HEK293 (cell line): ENCODE data around the gene SMAD7.
A peak's percentile ranks its signal among the peaks of the same experiment; 100 is the strongest.

Experiments
- GFI1B ChIP-seq: fragments of 450-650 bp; formaldehyde crosslinking; IDR thresholded peaks from 2 replicates; pipeline ENCODE4 v1.5.1; 2016; ENCODE audit warnings: missing biosample characterization, missing genetic modification characterization
- HIC1 ChIP-seq: fragments of 450-650 bp; formaldehyde crosslinking; IDR thresholded peaks from 2 replicates; pipeline ENCODE4 v1.5.1; 2016; ENCODE audit warnings: missing biosample characterization, missing genetic modification characterization
- HOXA7 ChIP-seq: sonication (generic); formaldehyde crosslinking; IDR thresholded peaks from 2 replicates; pipeline ENCODE4 v1.8.1; 2022; ENCODE audit warnings: missing genetic modification reagents, borderline replicate concordance
- HOXD13 ChIP-seq: sonication (generic); formaldehyde crosslinking; IDR thresholded peaks from 2 replicates; pipeline ENCODE4 v1.8.0; 2022; ENCODE audit warnings: missing genetic modification reagents, borderline replicate concordance
- KLF8 ChIP-seq: fragments of 450-650 bp; formaldehyde crosslinking; IDR thresholded peaks from 2 replicates; pipeline ENCODE4 v1.5.1; 2016; ENCODE audit warnings: missing biosample characterization, missing genetic modification characterization
- KLF9 ChIP-seq: fragments of 450-650 bp; formaldehyde crosslinking; IDR thresholded peaks from 2 replicates; pipeline ENCODE4 v1.5.1; 2016; ENCODE audit warnings: missing biosample characterization, missing genetic modification characterization, low read depth
- PBX3 ChIP-seq: sonication (generic); formaldehyde crosslinking; IDR thresholded peaks from 2 replicates; pipeline ENCODE4 v1.8.1; 2022; ENCODE audit warnings: mild to moderate bottlenecking, moderate library complexity, missing genetic modification reagents
- SP7 ChIP-seq: fragments of 450-650 bp; formaldehyde crosslinking; IDR thresholded peaks from 2 replicates; pipeline ENCODE4 v1.5.1; 2016; ENCODE audit warnings: missing biosample characterization, missing genetic modification characterization
- ZBTB17 ChIP-seq: fragments of 450-650 bp; formaldehyde crosslinking; IDR thresholded peaks from 2 replicates; pipeline ENCODE4 v1.5.1; 2016; ENCODE audit warnings: missing biosample characterization, missing genetic modification characterization
- ZNF354C ChIP-seq: fragments of 450-650 bp; formaldehyde crosslinking; IDR thresholded peaks from 2 replicates; pipeline ENCODE4 v1.5.1; 2016; ENCODE audit warnings: missing biosample characterization, missing genetic modification characterization, low read depth, borderline replicate concordance
- ZNF37A ChIP-seq: fragments of 450-650 bp; IDR thresholded peaks from 2 replicates; pipeline ENCODE4 v1.5.1; 2018; ENCODE audit warnings: missing biosample characterization, missing genetic modification characterization
- ZNF426 ChIP-seq: fragments of 450-650 bp; formaldehyde crosslinking; IDR thresholded peaks from 2 replicates; pipeline ENCODE4 v1.5.1; 2017; ENCODE audit warnings: missing biosample characterization, missing genetic modification characterization, mild to moderate bottlenecking, inconsistent platforms, moderate library complexity
- ZNF433 ChIP-seq: fragments of 450-650 bp; formaldehyde crosslinking; IDR thresholded peaks from 2 replicates; pipeline ENCODE4 v1.5.1; 2016; ENCODE audit warnings: missing biosample characterization, missing genetic modification characterization, low read depth
- ZNF449 ChIP-seq: fragments of 450-650 bp; formaldehyde crosslinking; IDR thresholded peaks from 2 replicates; pipeline ENCODE4 v1.5.1; 2017; ENCODE audit warnings: missing biosample characterization, mild to moderate bottlenecking, missing genetic modification characterization, moderate library complexity
- ZNF48 ChIP-seq: fragments of 450-650 bp; formaldehyde crosslinking; IDR thresholded peaks from 2 replicates; pipeline ENCODE4 v1.5.1; 2016; ENCODE audit warnings: missing biosample characterization, missing genetic modification characterization
- ZNF514 ChIP-seq: fragments of 450-650 bp; formaldehyde crosslinking; IDR thresholded peaks from 2 replicates; pipeline ENCODE4 v1.5.1; 2016; ENCODE audit warnings: missing biosample characterization, missing genetic modification characterization
- ZNF600 ChIP-seq: fragments of 450-650 bp; formaldehyde crosslinking; IDR thresholded peaks from 2 replicates; pipeline ENCODE4 v1.5.1; 2016; ENCODE audit warnings: missing biosample characterization, missing genetic modification characterization
- ZNF707 ChIP-seq: fragments of 450-650 bp; formaldehyde crosslinking; IDR thresholded peaks from 2 replicates; pipeline ENCODE4 v1.5.1; 2016; ENCODE audit warnings: missing biosample characterization, missing genetic modification characterization
- ZNF777 ChIP-seq: fragments of 450-650 bp; formaldehyde crosslinking; IDR thresholded peaks from 2 replicates; pipeline ENCODE4 v1.5.1; 2017; ENCODE audit warnings: missing biosample characterization, missing genetic modification characterization, borderline replicate concordance
- TF ChIP-seq, protein P1 (sequence below): fragments of 450-650 bp; formaldehyde crosslinking; IDR thresholded peaks from 2 replicates; pipeline ENCODE4 v1.5.1; 2016; ENCODE audit warnings: missing biosample characterization, missing genetic modification characterization
- TF ChIP-seq, protein P2 (sequence below): fragments of 450-650 bp; formaldehyde crosslinking; IDR thresholded peaks from 2 replicates; pipeline ENCODE4 v1.5.1; 2016; ENCODE audit warnings: missing biosample characterization, missing genetic modification characterization
- TF ChIP-seq, protein P3 (sequence below): fragments of 450-650 bp; formaldehyde crosslinking; IDR thresholded peaks from 2 replicates; pipeline ENCODE4 v1.5.1; 2016; ENCODE audit warnings: missing biosample characterization, missing genetic modification characterization, borderline replicate concordance

The SMAD7 gene

GRCh38 chr18:48951448-48952286, 902 bp upstream of the SMAD7 start (continued):
- TF ChIP-seq ZNF433 (tag by site-specific recombination) (no peak), HOXD13 (CRISPR knock-in tag) (no peak), ZNF514 (tag by site-specific recombination) (no peak), ZNF777 (tag by site-specific recombination) (no peak), ZNF600 (tag by site-specific recombination) (no peak), ZNF449 (tag by site-specific recombination) (no peak), HOXA7 (CRISPR knock-in tag) (no peak), ZNF707 (tag by site-specific recombination) (no peak), ZNF354C (tag by site-specific recombination) (no peak), SP7 (tag by site-specific recombination) (no peak), ZNF426 (tag by site-specific recombination) (no peak), ZNF37A (tag by site-specific recombination) (no peak), GFI1B (tag by site-specific recombination) (no peak), HIC1 (no peak), KLF8 (tag by site-specific recombination) (peak; percentile 32; the same call in 1 of the 2 replicates), KLF9 (0 out of 2 replicates have a peak, but pooled peaks have one; percentile 17), ZBTB17 (no peak), ZNF48 (tag by site-specific recombination) (no peak), PBX3 (CRISPR knock-in tag) (0 out of 2 replicates have a peak, but pooled peaks have one; percentile 46)
- TF ChIP-seq, protein P1, sequence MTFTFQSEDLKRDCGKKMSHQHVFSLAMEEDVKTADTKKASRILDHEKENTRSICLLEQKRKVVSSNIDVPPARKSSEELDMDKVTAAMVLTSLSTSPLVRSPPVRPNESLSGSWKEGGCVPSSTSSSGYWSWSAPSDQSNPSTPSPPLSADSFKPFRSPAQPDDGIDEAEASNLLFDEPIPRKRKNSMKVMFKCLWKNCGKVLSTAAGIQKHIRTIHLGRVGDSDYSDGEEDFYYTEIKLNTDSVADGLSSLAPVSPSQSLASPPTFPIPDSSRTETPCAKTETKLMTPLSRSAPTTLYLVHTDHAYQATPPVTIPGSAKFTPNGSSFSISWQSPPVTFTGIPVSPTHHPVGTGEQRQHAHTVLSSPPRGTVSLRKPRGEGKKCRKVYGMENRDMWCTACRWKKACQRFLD = no peak
- TF ChIP-seq, protein P2, sequence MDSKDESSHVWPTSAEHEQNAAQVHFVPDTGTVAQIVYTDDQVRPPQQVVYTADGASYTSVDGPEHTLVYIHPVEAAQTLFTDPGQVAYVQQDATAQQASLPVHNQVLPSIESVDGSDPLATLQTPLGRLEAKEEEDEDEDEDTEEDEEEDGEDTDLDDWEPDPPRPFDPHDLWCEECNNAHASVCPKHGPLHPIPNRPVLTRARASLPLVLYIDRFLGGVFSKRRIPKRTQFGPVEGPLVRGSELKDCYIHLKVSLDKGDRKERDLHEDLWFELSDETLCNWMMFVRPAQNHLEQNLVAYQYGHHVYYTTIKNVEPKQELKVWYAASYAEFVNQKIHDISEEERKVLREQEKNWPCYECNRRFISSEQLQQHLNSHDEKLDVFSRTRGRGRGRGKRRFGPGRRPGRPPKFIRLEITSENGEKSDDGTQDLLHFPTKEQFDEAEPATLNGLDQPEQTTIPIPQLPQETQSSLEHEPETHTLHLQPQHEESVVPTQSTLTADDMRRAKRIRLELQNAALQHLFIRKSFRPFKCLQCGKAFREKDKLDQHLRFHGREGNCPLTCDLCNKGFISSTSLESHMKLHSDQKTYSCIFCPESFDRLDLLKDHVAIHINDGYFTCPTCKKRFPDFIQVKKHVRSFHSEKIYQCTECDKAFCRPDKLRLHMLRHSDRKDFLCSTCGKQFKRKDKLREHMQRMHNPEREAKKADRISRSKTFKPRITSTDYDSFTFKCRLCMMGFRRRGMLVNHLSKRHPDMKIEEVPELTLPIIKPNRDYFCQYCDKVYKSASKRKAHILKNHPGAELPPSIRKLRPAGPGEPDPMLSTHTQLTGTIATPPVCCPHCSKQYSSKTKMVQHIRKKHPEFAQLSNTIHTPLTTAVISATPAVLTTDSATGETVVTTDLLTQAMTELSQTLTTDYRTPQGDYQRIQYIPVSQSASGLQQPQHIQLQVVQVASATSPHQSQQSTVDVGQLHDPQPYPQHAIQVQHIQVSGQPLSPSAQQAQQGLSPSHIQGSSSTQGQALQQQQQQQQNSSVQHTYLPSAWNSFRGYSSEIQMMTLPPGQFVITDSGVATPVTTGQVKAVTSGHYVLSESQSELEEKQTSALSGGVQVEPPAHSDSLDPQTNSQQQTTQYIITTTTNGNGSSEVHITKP (tag by site-specific recombination) = no peak; the same call in 1 of the 2 replicates
- TF ChIP-seq, protein P3, sequence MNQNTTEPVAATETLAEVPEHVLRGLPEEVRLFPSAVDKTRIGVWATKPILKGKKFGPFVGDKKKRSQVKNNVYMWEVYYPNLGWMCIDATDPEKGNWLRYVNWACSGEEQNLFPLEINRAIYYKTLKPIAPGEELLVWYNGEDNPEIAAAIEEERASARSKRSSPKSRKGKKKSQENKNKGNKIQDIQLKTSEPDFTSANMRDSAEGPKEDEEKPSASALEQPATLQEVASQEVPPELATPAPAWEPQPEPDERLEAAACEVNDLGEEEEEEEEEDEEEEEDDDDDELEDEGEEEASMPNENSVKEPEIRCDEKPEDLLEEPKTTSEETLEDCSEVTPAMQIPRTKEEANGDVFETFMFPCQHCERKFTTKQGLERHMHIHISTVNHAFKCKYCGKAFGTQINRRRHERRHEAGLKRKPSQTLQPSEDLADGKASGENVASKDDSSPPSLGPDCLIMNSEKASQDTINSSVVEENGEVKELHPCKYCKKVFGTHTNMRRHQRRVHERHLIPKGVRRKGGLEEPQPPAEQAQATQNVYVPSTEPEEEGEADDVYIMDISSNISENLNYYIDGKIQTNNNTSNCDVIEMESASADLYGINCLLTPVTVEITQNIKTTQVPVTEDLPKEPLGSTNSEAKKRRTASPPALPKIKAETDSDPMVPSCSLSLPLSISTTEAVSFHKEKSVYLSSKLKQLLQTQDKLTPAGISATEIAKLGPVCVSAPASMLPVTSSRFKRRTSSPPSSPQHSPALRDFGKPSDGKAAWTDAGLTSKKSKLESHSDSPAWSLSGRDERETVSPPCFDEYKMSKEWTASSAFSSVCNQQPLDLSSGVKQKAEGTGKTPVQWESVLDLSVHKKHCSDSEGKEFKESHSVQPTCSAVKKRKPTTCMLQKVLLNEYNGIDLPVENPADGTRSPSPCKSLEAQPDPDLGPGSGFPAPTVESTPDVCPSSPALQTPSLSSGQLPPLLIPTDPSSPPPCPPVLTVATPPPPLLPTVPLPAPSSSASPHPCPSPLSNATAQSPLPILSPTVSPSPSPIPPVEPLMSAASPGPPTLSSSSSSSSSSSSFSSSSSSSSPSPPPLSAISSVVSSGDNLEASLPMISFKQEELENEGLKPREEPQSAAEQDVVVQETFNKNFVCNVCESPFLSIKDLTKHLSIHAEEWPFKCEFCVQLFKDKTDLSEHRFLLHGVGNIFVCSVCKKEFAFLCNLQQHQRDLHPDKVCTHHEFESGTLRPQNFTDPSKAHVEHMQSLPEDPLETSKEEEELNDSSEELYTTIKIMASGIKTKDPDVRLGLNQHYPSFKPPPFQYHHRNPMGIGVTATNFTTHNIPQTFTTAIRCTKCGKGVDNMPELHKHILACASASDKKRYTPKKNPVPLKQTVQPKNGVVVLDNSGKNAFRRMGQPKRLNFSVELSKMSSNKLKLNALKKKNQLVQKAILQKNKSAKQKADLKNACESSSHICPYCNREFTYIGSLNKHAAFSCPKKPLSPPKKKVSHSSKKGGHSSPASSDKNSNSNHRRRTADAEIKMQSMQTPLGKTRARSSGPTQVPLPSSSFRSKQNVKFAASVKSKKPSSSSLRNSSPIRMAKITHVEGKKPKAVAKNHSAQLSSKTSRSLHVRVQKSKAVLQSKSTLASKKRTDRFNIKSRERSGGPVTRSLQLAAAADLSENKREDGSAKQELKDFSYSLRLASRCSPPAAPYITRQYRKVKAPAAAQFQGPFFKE (tag by site-specific recombination) = no peak
